HepG2 (cell line): ENCODE results near the gene CHADL. TPM values are rescaled to one million over a fixed set of nuclear protein-coding genes. Genes with fewer than 3 reads are reported as not detected.

Experiments used
- ARID2 ChIP-seq: sonication (generic); formaldehyde crosslinking; IDR thresholded peaks from 2 replicates; pipeline ENCODE4 v1.8.1; 2022; ENCODE audit warnings: mild to moderate bottlenecking, missing genetic modification reagents, borderline replicate concordance
- ASH2L ChIP-seq: fragments of 300-600, 200-600 bp; sonication (generic); IDR thresholded peaks from 2 replicates; pipeline ENCODE4 v1.7.0; 2017; ENCODE audit warnings: low read depth, mild to moderate bottlenecking, moderate library complexity, mixed read lengths, low read length; ENCODE audit not compliant: insufficient read length
- CSRNP2 ChIP-seq: sonication (generic); formaldehyde crosslinking; conservative IDR thresholded peaks from 2 replicates; pipeline ENCODE4 v1.8.0; 2022; ENCODE audit warnings: low read depth, missing genetic modification reagents
- HNRNPK ChIP-seq: fragments of 200-400 bp; formaldehyde crosslinking; IDR thresholded peaks from 2 replicates; pipeline ENCODE4 v1.6.1; 2018; ENCODE audit warnings: low read length, low read depth, moderate library complexity, mild to moderate bottlenecking; ENCODE audit not compliant: poor library complexity, severe bottlenecking
- NFE2L1 ChIP-seq: sonication (generic); formaldehyde crosslinking; IDR thresholded peaks from 2 replicates; pipeline ENCODE4 v1.4.0; 2020; ENCODE audit warnings: missing genetic modification reagents, mild to moderate bottlenecking, borderline replicate concordance
- NR2C2 ChIP-seq: sonication (generic); formaldehyde crosslinking; IDR thresholded peaks from 2 replicates; pipeline ENCODE4 v1.4.0; 2020; ENCODE audit warnings: missing genetic modification reagents, mild to moderate bottlenecking, moderate library complexity, borderline replicate concordance
- PRDM10 ChIP-seq: sonication (generic); formaldehyde crosslinking; IDR thresholded peaks from 2 replicates; pipeline ENCODE4 v1.4.0; 2020; ENCODE audit warnings: low read depth, missing genetic modification reagents
- RORA ChIP-seq: sonication (generic); formaldehyde crosslinking; IDR thresholded peaks from 2 replicates; pipeline ENCODE4 v1.5.0; 2020; ENCODE audit warnings: mild to moderate bottlenecking, missing genetic modification reagents, moderate library complexity
- RXRB ChIP-seq: IDR thresholded peaks from 2 replicates; pipeline ENCODE4 v1.6.1; 2016; ENCODE audit warnings: borderline replicate concordance, missing genetic modification reagents, missing compliant biosample characterization
- STAT5B ChIP-seq: sonication (generic); formaldehyde crosslinking; IDR thresholded peaks from 2 replicates; pipeline ENCODE4 v1.4.0; 2020; ENCODE audit warnings: missing genetic modification reagents
- TFDP2 ChIP-seq: sonication (generic); formaldehyde crosslinking; IDR thresholded peaks from 2 replicates; pipeline ENCODE4 v1.4.0; 2020; ENCODE audit warnings: missing genetic modification reagents
- TRIM24 ChIP-seq: sonication (generic); formaldehyde crosslinking; IDR thresholded peaks from 2 replicates; pipeline ENCODE4 v1.8.0; 2022; ENCODE audit warnings: mild to moderate bottlenecking, missing genetic modification reagents
- ZNF264 ChIP-seq: sonication (generic); formaldehyde crosslinking; IDR thresholded peaks from 2 replicates; pipeline ENCODE4 v1.4.0; 2020; ENCODE audit warnings: missing genetic modification reagents
- ZNF557 ChIP-seq: sonication (generic); formaldehyde crosslinking; IDR thresholded peaks from 2 replicates; pipeline ENCODE4 v1.4.0; 2020; ENCODE audit warnings: missing genetic modification reagents
- ZNF850 ChIP-seq: sonication (generic); formaldehyde crosslinking; conservative IDR thresholded peaks from 2 replicates; pipeline ENCODE4 v1.9.0; 2021; ENCODE audit warnings: mild to moderate bottlenecking, missing genetic modification reagents
- ZSCAN20 ChIP-seq: sonication (generic); formaldehyde crosslinking; IDR thresholded peaks from 2 replicates; pipeline ENCODE4 v1.4.0; 2020; ENCODE audit warnings: missing genetic modification reagents, mild to moderate bottlenecking, borderline replicate concordance
- polyA plus RNA-seq, 8 experiments: library from polyadenylated mRNA; depleted of rRNA in 3 of 8; stranded (reverse) in 7 of 8; unstranded in 1 of 8; fragments of >200 nt; fragmentation: Illumina TruSeq in 4 of 8; extraction: Trizol in 4 of 8; gene quantifications; 2 replicates each; pipeline versions ENCODE4 v1.2.1 to v1.2.3, GENCODE V29; 2011 to 2016; ENCODE audit warnings: low read depth in 4 of 8, missing spikeins in 1 of 8, mixed read lengths in 1 of 8; ENCODE audit not compliant: insufficient read depth in 1 of 8
- total RNA-seq, 5 experiments: library from RNA; depleted of rRNA; stranded (reverse); fragments of >200 nt; fragmentation: Illumina TruSeq; extraction: Trizol; gene quantifications; 2 replicates each; pipeline ENCODE4 v1.2.3, GENCODE V29; 2016; ENCODE audit warnings: low read depth in 1 of 5
- TF ChIP-seq, protein P1 (sequence below): sonication (generic); formaldehyde crosslinking; IDR thresholded peaks from 2 replicates; pipeline ENCODE4 v1.4.0; 2020; ENCODE audit warnings: mild to moderate bottlenecking, low read depth, missing genetic modification reagents
- TF ChIP-seq, protein P2 (sequence below), 2 experiments: fragments of 450-650 bp in 1 of 2; sonication (generic) in 1 of 2; formaldehyde crosslinking; IDR thresholded peaks; 2 replicates each; pipeline versions ENCODE4 v1.5.0 to v1.8.0; 2020 to 2022; ENCODE audit warnings: mild to moderate bottlenecking in 1 of 2, missing genetic modification reagents in 1 of 2

The CHADL gene
- total and polyA plus RNA-seq, 2 of the 13 experiments (the other 11 are each of a cell fraction or from before 2014, with no cell fraction given), result 2.8 to 8.1 TPM

- no peak for TF ChIP-seq ARID2 (CRISPR knock-in tag)
- TF ChIP-seq, protein P1, sequence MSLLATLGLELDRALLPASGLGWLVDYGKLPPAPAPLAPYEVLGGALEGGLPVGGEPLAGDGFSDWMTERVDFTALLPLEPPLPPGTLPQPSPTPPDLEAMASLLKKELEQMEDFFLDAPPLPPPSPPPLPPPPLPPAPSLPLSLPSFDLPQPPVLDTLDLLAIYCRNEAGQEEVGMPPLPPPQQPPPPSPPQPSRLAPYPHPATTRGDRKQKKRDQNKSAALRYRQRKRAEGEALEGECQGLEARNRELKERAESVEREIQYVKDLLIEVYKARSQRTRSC (CRISPR knock-in tag), result no peak
- TF ChIP-seq RXRB (CRISPR knock-in tag), result peak; percentile 17; the same call in 1 of the 2 replicates
- no peak for TF ChIP-seq RORA (CRISPR knock-in tag)
- no peak for TF ChIP-seq ASH2L
- TF ChIP-seq TFDP2 (CRISPR knock-in tag), result 0 out of 2 replicates have a peak, but pooled peaks have one; percentile 39
- peak; percentile 29 for TF ChIP-seq HNRNPK
- peak; percentile 5; the same call in 1 of the 2 replicates for TF ChIP-seq NR2C2 (CRISPR knock-in tag)
- TF ChIP-seq ZNF264, result no peak; the same call in 1 of the 2 replicates
- no peak for TF ChIP-seq ZNF557 (CRISPR knock-in tag)
- no peak for TF ChIP-seq PRDM10
- TF ChIP-seq ZSCAN20, result no peak
- TF ChIP-seq TRIM24 (CRISPR knock-in tag), result no peak
- TF ChIP-seq, protein P2, sequence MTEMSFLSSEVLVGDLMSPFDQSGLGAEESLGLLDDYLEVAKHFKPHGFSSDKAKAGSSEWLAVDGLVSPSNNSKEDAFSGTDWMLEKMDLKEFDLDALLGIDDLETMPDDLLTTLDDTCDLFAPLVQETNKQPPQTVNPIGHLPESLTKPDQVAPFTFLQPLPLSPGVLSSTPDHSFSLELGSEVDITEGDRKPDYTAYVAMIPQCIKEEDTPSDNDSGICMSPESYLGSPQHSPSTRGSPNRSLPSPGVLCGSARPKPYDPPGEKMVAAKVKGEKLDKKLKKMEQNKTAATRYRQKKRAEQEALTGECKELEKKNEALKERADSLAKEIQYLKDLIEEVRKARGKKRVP (CRISPR knock-in tag; IDR thresholded peaks at IDR 0.05), result no peak
- TF ChIP-seq STAT5B (CRISPR knock-in tag), result no peak
- no peak for TF ChIP-seq CSRNP2 (CRISPR knock-in tag)
- no peak for TF ChIP-seq ZNF850 (CRISPR knock-in tag)
- no peak for TF ChIP-seq NFE2L1
Measured at GRCh38 chr22:41240377-41241132, at the start of gene CHADL (continued).
